HG03060 (cell line): ENCODE measurements around the gene PPP1R27.
"Not testable (repeated sequence)": the region's sequence is repeated elsewhere in the genome, so short reads cannot be mapped to it uniquely, and the experiment has no call there.

ENCODE experiments used
- ATAC-seq: cut with Tn5 transposase; IDR thresholded peaks from one replicate; pipeline ENCODE4 v1.9.1; 2021; ENCODE audit warnings: low read depth, moderate number of reproducible peaks; ENCODE audit not compliant: unreplicated experiment

The PPP1R27 gene

DNA sequence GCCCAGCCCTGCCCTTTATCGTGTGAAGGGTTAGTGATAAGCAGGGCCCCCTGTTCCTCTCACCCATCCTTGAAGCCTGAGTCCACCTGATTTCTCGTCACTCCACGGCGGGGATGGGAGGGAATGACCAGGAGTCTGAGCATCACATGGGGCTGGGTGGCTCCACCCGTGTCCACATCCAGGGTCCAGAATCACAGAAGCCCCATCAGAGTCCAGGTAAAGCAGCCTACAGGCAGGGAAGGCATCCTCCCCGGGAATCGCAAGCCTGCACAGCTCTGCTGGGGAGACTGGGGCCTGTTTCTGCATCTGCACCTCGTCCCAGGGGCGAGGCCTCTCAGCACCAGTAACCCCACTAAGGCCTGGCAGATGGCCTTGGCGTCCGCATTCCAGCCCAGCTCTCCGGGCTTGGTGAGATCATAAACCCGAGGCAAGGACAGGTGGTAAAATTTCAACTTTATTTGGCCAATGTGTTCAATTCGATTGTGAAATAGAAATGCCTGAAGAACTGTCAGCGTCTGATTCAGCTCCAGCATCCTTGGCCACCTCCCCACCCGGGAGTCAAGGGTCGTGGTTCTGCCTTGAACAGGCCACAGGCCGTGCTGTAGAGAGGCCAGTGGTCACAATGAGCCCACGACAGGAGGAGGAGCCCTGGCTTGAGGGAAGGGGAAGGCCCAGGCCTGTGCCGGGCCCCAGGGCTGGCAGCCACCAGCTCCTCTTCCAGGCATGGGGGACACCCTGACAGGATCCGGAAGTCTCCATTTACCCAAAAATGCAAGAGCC lies 8.1 kb upstream of the PPP1R27 start:
- ATAC-seq = no peak

DNA sequence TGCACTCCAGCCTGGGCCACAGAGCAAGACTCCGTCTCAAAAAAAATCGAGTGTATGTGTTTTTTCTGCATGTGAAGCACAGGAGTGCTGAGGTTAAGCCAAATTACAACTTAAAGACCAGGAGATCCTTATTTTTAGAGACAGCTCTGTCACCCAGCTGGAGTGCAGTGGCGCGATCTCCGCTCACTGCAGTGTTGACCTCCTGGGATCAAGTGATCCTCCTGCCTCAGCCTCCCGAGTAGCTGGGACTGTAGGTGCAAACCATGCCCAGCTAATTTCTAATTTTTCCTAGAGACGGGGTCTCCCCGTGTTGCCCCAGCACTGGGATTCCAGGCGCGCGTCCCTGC lies 7.5 kb upstream of the PPP1R27 start:
- ATAC-seq = no peak

DNA sequence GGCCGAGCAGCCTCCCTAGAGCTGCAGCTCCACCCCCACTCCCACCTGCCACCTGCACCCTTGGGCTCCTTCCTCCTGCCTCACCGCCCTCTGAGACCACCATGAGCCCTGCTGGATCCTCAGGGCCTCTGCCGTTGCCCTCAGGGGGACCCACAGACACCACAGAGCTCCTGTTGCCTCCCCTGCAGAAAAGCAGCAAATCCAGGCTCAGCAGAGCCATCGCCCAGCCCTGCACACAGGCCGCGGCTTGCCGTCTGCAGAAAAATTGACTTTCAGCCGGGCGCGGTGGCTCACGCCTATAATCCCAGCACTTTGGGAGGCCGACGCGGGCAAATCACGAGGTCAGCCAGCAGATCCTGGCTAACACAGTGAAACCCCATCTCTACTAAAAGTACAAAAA lies 7.0 kb upstream of the PPP1R27 start:
- no peak for ATAC-seq

DNA sequence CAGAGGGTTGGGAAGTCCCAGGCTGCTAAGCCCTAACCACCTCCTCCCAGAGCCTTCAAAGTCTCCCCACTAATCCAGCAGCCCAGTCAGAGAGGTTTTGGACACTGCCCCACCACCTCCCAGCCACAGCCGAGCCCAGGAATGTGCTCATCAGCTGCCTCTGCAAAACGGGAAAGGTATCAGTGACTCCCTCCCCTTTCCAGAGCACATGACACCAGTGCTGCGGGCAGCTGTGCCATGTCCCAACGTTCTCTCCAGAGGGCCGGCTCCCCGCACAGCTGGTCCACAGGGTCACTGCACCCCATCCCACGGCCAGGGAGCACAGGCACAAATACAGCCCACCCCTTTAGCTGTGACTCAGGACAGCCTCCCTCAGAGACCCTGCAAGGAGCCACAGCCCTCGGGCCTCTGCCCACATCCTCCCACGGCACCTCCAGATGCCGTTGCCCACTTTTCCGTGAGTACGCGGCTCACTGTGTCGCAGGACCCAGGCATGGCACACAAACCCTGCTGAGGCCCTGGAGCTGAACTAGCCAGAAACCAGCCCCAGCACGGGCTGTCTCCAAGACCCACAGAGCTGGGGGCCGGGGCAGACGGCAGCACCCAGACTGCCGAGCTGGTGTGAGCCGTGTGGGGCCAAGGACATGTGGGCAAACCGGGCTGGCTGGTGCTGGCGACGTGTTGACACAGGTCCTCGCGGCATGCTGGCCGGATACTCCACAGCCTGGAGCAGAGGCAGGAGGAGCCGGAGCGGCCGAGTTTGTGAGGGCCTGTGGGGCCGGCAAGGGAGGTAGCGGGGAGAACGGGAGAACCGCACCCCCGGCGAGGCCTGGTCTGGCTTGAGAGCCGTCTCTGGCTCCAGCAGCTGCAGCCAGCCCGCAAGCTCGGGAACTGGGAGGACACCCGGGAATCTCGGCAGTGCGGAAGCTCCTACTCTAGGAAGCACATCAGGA lies 6.3 kb upstream of the PPP1R27 start:
- no peak for ATAC-seq

DNA sequence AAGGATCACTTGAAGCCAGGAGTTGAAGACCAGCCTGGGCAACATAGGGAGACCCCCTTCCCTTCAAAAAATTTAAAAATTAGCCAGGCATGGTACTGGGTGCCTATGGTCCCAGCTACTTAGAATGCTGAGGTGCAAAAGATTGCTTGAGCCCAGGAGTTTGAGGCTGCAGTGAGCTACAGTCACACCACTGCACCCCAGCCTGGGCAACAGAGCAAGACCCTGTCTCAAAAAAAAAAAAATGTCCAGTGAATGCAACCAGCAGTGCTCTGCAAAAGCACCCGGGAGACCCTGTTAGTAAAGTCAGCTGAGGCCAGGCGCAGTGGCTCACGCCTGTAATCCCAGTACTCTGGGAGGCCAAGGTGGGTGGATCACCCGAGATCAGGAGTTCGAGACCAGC lies 5.2 kb upstream of the PPP1R27 start:
- not testable (repeated sequence) for ATAC-seq

DNA sequence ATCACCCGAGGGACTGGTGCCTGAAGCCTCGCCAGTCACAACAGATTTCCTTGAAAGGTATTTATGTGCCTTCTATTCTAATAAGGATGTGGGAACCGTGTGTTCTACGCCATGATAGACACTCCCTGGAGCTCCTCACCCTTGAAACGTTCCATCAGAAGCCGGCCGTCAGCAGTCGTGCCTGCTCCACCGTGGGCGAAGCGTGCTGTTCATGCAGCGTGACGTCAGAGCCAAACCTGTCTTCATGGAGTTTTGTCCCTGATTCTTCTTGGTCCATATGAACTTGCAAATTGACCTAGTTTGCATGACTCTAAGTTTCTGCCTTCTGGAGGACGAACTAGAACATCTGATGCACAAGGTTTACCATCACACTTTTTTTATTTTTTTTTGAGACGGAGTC lies 4.5 kb upstream of the PPP1R27 start:
- ATAC-seq = no peak

DNA sequence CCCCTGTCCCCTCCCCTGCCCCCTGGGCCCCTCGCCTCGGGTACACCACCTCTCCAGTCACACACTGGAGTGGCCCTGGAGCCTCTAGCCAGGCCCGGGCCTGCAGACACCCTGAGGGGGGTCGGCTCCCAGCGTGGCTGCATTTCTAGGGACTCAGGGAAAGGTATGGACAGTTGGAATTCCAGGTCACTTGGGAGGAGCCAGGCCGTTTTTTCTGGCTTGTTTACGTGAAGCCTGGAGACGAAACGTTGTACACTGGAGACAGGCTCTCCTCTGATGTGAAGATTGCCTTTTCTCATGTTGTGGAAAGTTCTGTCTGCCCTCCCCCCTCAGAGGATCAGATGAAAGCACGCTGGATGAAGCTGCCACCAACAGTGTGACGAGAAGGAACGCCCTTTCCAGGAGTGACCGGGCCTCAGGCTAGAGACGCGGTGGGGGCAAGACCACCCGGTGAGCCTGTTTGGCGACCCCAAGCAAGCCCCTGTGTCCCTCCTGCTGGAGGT lies 4.0 kb upstream of the PPP1R27 start:
- ATAC-seq = no peak

- no peak for ATAC-seq
Observed at GRCh38 chr17:81837641-81838040, 2.8 kb upstream of the PPP1R27 start.

DNA sequence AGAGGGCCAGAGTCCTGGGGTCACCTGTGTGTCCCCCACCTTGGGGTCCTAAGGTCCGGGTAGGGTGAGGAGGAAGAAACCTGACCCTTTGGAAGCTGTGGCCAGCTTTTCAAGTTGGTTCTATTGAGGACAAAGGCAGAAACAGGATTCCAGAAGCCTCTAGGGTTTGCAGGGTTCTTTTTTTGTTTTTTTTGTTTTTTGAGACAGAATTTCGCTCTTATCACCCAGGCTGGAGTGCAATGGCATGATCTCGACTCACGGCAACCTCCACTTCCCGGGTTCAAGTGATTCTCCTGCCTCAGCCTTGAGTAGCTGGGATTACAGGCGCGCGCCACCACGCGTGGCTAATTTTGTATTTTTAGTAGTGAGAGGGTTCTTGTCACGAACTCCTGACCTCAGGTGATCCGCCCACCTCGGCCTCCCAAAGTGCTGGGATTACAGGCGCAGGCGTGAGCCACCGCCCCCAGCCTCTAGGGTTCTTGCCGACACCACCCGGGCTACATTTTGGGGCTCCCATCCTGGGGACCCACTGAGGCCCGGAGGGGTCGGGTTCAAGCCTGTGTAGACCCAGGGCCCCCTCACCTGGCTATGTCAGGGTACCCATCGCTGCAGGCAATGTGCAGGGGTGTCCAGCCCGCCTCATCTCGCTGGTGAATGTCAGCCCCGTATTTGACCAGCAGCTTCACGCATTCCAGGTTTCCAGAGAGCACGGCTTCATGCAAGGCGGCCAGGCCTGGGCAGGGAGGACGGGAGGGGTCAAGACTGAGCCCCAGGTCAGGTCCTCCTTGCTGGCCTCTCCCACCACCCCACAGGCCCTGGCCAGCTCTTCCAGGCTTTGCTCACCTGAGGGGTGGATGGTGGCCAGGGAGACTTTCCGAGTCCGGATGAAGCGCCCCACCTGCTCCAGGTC lies 674 bp downstream of the PPP1R27 start:
- ATAC-seq = no peak

DNA sequence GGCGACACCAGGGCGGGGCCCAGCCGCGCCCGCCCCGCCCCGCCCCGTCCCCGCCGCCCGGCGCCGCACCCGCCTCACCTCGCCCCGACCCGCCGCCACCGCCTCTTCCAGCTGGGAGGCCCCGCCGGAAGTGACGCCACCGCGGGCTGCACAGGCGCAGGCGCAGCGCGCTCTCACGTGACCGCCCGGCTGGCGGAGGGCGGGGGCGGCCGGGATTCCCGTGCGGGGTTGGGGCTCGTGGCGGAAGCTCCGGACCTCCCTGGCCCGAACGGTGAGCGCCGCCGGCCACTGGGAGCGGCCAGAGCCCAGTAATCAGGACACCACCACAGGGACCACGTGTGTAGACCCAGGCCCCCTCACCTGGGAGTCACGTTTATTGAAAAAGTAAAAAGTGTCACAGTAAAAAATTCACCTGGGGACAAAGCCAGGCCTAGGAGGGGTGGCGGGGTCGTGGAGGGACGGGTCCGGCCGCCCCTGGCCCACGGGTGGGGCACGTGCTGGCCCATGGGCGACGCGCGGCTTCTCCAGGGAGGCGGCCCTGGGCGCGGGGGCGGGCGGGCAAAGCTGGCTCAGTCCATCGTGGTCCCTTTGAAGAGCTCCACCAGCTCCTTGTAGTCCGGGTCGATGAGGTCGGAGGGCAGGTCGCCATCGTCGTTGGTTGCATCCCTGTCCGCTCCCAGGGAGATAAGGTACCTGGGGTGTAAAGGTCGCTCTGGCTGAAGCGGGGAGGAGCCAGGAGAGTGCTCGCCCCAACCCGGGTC lies 1.5 kb downstream of the PPP1R27 start, which contains the start of gene MCRIP1:
MCRIP1 (minus strand) TSS at position 132 of the 761 bp plus-strand sequence. CDS start 8,785 bp downstream, outside the sequence.
- ATAC-seq = peak; percentile 34

DNA sequence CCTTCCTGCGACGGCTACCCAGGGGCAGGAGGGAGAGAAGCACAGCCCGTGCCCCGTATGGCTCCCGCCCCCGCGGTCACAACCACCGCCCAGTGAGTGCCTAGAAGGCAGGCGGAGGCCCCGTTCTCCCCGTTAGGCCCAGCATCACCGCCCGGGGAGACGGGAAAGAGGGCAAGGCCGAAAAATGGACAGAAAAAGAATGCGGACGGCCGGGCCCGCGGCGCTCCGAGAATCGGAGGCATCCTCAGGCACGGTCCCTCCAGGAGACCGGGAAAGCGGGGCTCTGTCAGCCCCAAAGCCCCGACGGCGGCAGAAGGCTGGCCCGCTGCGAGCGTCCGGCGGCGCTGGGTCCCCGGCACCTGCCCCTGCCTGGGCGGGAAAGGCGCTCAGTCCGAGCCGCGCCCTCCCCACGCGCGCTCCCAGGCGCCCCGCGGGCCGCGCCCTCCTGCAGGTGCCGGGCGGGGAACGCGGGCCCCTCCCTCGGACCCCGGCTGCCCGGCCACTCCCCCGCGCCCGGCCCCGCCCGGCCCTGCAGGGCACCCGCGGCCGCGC lies 2.2 kb downstream of the PPP1R27 start:
- peak; percentile 23 for ATAC-seq

DNA sequence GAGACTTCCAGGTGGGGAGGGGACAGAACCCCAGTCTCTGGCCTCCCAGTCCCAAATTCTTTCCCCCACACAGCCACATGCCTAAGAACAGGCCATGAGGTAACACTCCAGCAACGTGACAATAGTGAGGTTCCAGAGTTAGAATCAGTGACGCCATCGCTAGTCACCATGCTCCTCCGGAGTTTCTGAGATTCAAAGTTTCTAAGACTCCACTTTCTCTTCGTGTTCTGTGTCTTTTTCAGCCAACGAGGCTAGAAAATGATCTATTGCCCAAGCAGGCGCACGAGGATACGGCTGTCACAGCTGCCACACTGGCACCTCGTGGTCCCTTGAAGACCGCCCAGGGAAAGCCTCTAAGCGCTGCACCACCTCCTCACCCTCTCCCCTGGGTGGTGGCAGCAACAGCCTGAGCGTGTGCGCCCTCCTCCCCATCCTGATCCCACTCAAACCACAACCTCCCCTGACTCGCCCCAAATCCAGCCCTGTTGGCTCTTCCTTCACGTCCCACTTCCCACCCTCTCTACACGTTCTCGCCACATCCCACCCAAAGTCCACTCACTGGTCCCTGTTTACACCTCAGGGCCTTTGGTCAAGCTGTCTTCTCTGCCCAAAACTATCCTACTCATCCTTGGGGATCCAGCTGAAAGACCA lies 2.8 kb downstream of the PPP1R27 start:
- peak; percentile 12 for ATAC-seq

DNA sequence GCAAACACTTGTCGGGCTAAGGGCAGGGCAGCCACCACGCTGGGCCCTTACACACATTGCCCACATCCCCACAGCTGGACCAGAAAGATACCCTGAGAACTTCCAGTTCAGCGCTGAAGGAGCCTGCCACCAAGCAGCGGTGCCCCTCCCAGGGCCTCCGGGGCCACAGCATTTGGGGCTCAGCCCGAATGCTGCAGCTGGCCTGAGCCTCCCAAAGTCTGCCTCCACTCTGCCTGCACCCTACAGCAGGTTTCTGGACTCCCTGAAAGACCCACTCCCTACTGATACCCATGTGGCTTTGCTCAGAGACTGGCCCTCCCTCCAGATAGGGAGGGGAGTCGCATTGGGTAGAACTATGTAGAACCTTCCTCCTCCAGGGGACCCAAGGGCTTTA lies 3.3 kb downstream of the PPP1R27 start:
- ATAC-seq = no peak

DNA sequence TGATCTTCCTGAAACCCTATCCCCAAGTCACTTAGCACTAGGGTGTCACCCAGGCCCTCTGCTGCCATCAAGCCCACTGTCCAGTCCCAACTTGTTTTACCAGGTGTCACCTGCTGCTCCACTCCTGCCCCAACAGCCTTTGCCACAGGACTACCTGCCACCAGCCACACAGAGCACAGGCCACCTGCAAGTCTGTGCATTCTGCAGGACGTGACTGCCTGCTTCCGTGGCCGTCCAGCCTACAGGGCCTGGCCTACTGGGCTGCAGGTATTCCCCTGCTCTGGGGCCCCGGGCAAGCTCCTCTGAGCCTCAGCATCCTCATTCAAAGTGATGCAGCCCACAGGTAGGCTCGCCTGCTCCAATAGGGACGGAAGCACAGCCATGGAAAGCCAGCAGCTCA lies 5.0 kb downstream of the PPP1R27 start:
- no peak for ATAC-seq

DNA sequence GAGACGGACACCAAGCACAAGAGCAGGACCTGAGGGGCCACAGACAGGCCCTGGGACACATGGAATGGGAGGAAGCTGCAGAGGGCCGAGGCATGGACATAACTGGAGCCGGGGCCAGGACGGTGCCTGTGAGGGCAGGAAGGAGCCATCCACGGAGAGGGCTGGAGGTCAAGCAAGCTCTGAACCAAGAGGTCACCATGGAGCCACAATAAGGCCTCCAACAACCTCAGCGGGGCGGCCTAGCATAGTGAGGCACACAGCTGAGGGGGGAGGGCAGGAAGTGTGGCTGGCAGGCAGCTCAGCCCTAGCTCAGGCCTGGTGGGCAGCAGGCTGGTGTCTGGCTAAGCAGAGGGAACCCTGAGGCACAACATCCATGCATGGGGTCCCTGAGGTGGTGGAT lies 6.2 kb downstream of the PPP1R27 start:
- no peak for ATAC-seq

DNA sequence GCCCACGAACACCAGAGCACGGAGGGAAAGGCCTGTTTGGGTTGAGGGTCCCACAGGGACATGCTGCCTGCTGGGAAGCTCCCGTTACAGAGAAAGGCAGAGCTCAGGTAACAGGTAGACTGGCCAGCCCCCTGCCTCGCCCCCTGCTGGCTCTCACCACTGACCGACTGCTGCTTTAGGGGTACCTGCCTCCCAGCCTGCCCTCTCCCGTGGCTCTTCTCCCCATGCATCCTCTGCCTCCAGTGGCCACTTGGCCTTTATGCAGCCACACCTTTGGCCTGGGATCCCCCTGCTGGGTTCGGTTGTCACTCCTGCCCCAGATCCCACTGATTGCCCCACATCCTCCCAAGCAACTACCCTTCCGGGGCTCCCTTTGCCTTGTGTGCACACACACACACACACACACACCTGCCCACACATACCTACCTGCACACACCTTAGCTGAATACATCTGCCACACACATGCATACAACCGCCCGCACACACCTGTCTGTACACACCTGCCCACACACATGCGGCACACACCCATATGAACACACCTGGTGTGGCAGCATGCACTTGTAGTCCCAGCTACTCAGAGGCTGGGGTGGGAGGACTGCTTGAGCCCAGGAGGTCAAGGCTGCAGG lies 8.9 kb downstream of the PPP1R27 start:
- ATAC-seq = no peak

- ATAC-seq = no peak
Observed at GRCh38 chr17:81824595-81824994, 10.3 kb downstream of the PPP1R27 start.

- no peak for ATAC-seq
Observed at GRCh38 chr17:81823820-81824550, 10.9 kb downstream of the PPP1R27 start.
